Gastroesophageal sphincter (tissue), 3 donors: ENCODE results near the gene RNF19B.

Experiments
- EP300 ChIP-seq: sonication (generic); formaldehyde crosslinking; IDR thresholded peaks from one replicate; pipeline ENCODE4 v1.6.1; 2017; ENCODE audit warnings: antibody characterized with exemption, mild to moderate bottlenecking
- POLR2A ChIP-seq, 2 donors: fragments of 450-650 bp; IDR thresholded peaks; one replicate each; pipeline ENCODE4 v1.6.1; 2017; ENCODE audit warnings: antibody characterized with exemption in 2 of 2, mild to moderate bottlenecking in 2 of 2, moderate library complexity in 1 of 2
- POLR2AphosphoS5 ChIP-seq: sonication (generic); formaldehyde crosslinking; IDR thresholded peaks from one replicate; pipeline ENCODE4 v1.6.1; 2017; ENCODE audit warnings: antibody characterized with exemption
- TF ChIP-seq, protein P1 (sequence below), 4 experiments: fragments of 200-600 bp in 2 of 4; fragments of 450-650 bp in 2 of 4; sonication (generic) in 1 of 4; IDR thresholded peaks; one replicate each; pipeline ENCODE4 v1.5.1; 2017 to 2019; ENCODE audit warnings: antibody characterized with exemption in 4 of 4, mild to moderate bottlenecking in 2 of 4, moderate library complexity in 2 of 4

DNA sequence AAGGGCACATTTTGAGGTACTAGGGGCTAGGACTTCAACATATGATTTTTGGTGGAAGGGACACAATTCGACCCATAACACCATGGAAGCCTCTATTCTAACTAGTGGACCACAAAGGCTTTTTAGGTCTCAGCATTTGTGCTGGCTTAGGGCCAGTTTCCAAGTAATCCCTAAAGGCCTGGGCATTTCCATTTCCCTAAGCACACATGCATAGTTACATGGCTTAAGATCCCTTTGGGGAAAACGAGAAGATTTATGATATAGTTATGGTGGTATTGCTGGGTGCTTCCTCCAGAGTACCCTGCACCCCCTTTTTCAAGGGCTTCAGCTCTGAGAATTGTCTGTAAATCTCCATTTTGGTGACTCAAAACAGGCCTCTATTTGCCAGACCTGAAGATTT is 35.2 kb downstream of the RNF19B start:
- TF ChIP-seq POLR2AphosphoS5: no peak
- TF ChIP-seq EP300: no peak
- TF ChIP-seq, protein P1, sequence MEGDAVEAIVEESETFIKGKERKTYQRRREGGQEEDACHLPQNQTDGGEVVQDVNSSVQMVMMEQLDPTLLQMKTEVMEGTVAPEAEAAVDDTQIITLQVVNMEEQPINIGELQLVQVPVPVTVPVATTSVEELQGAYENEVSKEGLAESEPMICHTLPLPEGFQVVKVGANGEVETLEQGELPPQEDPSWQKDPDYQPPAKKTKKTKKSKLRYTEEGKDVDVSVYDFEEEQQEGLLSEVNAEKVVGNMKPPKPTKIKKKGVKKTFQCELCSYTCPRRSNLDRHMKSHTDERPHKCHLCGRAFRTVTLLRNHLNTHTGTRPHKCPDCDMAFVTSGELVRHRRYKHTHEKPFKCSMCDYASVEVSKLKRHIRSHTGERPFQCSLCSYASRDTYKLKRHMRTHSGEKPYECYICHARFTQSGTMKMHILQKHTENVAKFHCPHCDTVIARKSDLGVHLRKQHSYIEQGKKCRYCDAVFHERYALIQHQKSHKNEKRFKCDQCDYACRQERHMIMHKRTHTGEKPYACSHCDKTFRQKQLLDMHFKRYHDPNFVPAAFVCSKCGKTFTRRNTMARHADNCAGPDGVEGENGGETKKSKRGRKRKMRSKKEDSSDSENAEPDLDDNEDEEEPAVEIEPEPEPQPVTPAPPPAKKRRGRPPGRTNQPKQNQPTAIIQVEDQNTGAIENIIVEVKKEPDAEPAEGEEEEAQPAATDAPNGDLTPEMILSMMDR (IDR thresholded peaks at IDR 0.05): no peak
- no peak for TF ChIP-seq POLR2A (IDR thresholded peaks at IDR 0.05)
